HG02870 (cell line): ENCODE results near the gene TOPBP1.

ENCODE experiments used
- ATAC-seq: cut with Tn5 transposase; IDR thresholded peaks from one replicate; pipeline ENCODE4 v1.9.1; 2021; ENCODE audit warnings: mild to moderate bottlenecking, moderate library complexity; ENCODE audit not compliant: unreplicated experiment

The TOPBP1 gene

DNA sequence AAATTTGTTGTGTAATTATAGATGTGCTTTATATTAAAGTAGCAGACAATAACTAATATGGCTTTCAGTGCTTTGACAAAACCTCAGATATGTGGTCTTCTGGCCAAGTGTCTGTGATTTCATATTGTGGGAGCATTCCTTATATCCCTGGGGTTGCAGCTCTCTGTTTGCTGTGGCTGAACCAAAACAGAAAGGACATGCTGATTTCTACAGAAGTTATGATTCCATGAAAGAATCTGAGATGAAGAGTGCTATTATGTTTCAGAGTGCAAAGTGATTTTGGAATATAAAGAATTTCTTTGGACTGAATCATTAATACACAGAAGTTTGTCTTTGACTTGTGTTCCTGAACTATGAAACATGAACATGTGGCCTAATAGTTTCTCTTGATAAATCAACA, 51.7 kb downstream of the TOPBP1 start:
- ATAC-seq = no peak

DNA sequence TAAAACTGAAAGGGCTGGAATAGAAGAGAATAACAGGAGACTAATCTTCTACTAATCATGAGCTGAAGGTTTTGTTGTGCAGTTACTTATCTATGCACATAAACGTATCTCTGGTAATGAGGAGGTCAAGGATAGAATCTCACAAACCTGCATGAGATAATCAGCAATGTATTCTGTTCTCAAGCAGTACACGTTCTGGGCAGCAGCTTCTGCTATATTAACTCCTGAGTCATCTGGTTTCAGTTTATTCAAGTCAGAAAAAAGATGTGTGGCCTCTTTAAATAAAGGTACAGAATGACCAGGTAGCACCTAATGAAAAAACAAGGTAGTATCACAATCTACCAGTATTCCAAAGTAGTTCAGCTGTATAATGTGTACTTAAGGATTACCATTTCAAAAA, 53.4 kb downstream of the TOPBP1 start:
- ATAC-seq = no peak

DNA sequence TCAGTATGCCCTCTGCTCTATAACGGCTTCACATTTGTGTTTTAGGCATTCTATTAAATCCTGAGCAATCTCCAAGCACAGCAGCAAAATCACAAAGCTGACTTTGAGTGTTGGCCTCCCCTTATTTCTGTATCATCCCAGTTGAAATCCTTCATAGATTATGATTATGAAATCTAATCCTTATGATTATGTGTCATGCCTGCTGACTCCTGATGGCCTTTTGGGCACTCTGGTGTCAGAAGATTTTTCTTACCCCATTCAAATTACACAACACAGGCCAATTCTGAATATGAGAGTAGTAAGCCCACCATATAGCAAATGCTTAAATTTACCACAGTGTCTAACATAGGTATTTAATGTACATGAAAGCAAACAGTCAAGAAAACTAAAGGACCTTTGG, 53.9 kb downstream of the TOPBP1 start:
- no peak for ATAC-seq

DNA sequence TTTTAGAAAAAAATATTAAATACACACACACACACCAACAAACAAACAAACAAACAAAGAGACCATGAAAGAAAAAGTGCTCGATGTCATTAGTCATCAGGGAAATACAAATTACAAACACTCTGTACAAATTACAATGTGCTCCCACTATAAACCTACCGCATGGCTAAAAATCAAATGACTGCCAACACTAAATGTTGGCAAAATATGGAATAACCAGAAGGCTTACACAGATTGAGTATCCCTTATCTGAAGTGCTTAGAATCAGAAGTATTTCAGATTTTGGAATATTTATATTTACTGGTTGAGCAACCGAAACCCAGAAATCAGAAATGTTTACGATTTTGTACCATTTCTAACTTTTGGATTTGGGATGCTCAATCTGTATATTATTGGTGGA, 54.8 kb downstream of the TOPBP1 start:
- ATAC-seq = no peak

DNA sequence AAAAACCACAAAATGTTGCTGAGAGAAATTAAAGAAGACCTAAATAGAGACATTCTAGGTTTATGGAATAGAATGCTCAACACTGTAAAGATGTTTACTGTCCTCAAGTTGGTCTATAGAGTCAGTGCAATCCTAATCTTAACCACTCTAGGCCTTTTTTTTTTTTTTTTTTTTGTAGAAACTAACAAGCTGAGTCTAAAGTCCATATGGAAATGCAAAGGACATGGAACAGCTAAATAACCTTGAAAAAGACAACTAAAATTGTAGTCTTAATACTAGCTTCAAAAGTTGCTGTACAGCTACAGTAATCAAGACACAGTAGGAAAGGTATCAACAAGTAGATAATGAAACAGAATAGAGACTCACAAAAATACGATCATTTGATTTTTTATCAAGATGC, 55.4 kb downstream of the TOPBP1 start:
- ATAC-seq = no peak

DNA sequence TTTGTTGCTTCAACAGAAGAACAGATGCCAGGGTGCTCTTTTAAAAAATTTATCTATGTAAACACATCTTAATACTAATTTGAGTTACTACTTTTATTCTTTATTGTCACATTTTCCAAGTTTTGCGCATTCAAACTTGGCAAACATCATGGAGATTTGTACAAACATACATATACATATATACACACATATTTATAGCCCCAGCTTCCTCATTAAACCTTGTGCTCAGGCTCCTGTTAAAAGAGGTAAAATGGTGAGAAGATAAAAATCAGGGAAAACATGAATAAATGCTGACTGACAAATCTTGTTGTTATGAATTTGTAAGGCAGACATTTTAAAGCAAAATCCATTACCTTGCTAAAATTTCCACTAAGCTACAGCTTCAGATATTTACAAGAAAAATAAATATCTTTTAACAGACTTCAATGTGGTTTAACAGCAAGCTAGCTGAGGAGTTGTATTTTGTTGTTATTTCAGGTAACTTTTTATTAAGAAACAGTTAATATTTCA, 61.1 kb downstream of the TOPBP1 start:
- no peak for ATAC-seq

DNA sequence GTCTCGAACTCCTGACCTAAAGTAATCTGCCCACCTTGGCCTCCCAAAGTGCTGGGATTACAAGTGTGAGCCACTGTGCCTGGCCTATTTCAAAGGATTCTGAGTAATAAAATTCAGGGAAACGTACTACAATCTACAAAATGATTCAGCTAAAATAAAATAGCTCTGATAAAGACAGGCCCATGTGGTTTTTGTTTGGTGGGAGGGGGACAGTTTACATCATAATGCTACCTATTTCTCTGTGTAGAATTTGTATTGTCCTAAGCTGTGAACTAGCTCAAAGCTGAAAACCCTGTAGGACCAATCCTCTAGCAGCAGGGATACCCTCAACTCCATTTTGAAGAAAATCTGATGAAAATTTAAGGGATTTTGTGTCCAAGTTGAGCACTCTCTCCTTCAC, 62.5 kb downstream of the TOPBP1 start:
- ATAC-seq = no peak

DNA sequence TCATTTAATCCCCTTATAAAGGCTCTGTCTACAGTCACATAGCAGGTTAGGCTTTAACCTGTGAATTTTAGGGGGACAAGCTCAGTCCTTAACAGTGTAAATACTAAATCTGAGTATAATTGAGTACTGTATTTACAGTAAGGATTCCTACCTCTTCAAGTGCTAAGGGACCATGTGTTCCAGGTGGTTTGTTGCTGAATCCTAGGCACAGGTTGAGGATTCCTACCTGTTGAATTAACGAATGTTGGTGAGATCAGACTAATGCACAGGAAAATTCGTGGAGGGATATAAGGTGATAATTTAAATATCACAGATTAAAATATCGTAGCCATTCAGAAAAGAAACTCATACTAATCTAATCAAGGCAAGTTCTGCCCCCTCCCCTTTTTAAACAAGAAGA, 63.3 kb downstream of the TOPBP1 start:
- no peak for ATAC-seq

DNA sequence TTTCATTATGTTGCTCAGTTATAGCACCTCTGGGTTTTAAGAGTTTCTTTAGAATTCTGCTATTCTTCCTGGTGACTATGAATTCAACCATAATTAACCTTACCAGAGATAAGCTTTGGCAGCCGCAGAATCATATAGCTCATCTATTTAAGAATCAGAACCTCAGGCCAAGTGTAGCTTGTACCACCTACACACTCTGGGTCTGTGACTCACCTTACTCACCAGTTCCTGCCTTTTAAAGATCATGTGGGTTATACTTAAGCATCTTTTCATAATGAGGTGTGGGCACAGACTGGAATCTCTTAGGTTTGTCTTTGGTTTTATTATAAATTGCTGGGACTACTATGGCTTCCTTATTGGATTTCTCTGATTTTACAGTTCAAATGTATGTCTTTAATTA, 66.4 kb downstream of the TOPBP1 start:
- no peak for ATAC-seq

DNA sequence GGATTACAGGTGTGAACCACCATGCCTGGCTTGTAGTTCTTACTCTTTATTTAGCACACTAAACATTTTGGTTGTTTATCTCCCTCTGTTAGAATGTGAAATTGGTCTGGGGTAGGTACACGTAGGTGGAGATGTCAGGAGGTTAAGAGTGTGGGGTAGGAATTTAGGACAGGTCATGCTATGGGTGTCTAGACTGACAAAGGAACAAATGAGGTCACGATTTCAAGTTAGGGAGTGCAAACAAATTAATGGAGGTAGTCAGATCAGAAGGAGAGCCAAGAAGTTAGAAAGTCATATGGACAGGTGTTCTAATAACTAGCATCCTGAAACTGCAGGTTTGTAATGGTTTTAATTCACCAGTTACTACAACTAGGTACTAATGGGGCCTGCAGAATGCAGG, 68.5 kb downstream of the TOPBP1 start:
- ATAC-seq = no peak

DNA sequence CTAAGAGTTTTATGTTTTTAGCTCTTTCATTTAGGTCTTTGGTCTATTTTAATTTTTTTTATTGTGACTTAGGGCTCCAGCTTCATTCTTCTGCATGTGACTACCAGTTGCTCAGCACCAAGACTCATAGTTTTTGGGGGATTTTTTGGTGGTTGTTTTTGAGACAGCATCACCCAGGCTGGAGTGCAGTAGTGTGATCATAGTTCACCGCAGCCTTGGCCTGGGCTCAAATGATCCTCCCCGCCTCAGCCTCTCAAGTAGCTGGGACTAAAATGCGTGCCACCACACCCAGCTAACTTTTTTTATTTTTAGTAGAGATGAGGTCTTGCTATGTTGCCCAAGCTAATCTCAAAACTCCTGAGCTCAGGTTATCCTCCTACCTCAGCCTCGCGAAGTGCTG, 68.9 kb downstream of the TOPBP1 start:
- no peak for ATAC-seq

DNA sequence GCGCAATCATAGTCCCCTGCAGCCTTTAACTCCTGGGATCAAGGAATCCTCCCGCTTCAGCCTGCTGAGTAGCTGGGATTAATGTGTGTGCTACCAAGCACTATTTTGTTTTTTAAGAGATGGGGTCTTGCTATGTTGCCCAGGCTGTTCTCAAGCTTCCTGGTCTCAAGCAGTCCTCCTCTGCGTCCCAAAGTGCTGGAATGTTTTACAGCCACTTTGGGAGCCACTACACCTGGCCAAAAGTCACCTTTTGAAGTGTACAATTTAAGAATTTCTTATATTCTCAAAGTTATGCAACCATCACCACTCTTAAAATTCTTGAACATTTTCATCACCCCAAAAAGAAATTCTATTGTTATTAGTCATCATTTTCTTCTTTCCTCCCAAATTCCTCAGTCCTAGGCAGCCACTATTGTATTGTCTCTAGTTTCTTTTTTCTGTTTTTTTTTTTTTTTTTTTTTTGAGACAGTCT, 70.4 kb downstream of the TOPBP1 start:
- ATAC-seq = no peak

DNA sequence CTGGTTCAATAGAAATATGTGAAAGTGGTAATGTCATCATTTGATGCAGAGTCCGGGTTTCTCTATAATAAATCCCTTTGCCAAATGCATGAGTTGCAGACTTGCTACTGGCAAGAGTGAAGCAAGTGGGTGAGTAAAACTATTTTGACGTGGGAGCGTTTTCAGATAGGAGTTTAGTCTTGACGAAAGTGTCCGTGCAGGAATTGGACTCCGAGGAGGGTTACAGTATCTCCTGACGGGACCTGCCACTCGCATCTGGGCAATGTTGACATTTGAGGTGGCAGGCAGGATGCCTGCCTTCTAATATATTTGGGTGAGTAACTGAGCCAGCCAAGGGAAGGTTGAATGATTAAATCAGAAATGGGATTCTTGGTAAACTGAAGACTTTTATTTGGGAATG, 72.2 kb downstream of the TOPBP1 start:
- ATAC-seq = no peak

DNA sequence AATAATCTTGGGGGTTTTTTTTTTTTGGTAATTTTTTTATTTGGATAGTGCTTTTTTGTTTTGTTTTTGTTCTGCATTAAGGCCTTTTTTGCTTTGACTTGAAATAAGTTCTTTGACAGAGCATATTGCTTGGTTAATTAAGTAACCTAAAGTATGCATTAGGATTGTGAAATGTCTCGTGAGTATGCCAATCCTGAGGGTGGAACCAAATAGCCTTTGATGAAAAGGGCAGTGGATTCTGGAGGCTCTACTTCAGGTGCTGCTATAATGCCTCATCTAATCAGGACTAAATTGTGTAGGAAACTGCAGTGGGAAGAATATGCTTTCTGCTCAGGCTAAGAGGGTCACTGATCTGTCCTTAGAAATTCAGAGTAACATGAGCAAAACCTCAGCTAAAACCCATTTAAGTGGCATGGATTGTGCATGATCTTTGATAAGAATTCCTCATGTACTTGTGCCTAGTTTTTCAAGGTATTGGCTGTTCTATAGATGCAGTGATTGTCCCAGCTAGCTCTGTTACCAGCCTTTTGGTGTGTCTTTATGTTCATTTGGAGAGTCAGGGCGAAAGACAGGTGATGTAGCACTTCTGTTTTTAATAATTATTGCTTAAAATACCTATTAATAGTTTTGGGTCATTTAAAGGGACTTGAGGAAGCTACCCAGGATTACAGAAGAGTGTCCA, 72.8 kb downstream of the TOPBP1 start:
- ATAC-seq = no peak

DNA sequence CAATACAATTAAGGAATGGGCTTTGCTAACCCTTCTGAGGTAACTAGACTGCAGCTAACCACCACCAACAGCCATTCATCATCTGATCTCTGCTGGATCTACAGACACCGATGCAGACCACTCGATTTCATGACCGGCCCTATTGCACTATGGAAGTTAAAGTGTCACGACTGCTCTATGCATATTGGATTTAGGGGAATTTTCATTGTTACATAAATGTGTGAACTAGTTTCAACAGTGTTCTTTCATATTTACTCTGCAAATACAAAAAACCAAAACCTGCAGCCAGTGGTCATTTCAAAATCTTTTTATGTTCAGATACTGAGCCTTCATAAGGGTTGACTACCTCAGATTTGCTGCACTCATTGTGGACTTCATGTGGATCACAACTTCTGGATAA, 73.7 kb downstream of the TOPBP1 start:
- ATAC-seq = no peak

DNA sequence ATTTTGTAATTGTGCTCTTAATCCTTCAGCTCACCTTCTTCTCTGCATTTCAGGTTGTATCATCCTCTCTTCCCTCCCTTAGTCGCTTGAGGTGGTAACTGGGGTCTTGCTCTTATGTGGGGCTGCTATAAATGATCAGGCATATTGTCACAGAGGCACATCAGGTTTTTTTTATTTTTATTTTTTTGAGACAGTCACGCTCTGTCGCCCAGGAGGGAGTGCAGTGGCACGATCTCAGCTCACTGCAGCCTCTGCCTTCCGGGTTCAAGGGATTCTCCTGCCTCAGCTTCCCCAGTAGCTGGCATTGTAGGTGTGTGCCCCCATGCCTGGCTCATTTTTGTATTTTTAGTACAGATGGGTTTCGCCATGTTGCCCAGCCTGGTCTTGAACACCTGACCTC, 78.3 kb downstream of the TOPBP1 start:
- no peak for ATAC-seq

DNA sequence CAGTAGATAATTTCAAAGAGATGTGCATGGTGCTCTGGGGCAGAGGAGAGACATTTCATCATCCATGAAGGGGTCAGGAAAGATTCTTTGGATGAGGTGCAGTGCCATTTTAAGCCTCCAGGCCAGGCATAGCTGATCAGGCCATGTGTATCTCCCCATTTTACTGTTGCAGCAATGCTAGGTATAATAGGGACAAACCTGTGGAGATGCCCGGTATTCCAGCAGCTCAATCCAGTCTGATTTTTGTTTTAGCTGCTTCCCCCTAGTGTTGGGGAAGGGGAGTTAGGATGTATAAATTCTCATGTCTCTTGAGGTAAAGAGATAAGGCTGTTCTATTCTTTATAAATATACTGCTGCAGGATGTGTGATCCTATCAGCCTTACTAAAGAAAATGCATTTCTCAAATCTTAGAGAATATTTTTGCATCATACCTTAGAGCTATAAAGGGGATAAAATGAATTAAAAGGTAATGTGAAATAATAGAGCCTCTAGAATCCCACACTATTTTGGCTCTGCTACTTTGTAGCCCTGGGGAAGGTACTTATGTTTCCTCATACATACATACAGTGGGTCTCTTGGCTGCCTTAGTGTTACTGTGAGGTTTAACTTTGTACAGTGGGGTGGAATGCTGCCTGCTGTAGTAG, 83.1 kb downstream of the TOPBP1 start:
- no peak for ATAC-seq

DNA sequence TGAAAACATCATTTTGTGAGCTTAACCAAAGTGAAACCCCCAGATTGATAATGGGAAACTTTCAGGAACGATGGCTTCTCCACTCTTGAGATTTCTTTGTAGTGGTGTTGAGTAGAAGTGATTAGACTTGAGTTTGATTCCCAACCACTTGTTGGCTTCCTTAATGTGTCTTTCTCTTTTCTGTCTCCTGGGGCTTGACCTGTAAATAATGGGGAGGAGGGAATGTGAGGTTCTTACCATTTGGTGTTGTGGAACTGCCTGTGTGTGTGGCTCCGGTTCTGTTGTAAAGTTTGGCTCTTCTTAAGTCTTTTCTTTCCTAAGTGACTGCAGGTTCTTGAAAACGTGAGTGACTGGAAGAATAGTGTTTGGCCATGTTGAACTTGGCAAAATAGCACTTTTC, 85.6 kb downstream of the TOPBP1 start:
- ATAC-seq = no peak

DNA sequence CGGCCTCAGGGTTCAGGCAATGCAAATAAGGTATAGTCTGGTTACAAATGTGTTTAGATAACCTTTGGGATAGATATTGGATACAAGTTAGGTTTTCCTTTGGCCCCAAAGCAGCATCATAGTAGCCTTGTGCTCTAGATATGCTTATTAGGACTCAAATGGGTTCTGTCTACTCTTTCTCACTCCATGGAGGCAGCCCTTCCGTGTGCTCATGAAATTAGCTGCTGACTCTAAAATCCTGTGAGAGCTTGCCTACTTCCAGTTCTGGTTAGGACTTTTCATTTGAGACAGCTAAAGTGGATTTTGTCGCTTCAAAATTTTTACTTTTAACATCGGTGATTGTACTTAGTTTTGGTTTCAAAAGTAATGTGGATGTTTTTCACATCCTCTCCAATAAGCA, 86.7 kb downstream of the TOPBP1 start:
- ATAC-seq = no peak

DNA sequence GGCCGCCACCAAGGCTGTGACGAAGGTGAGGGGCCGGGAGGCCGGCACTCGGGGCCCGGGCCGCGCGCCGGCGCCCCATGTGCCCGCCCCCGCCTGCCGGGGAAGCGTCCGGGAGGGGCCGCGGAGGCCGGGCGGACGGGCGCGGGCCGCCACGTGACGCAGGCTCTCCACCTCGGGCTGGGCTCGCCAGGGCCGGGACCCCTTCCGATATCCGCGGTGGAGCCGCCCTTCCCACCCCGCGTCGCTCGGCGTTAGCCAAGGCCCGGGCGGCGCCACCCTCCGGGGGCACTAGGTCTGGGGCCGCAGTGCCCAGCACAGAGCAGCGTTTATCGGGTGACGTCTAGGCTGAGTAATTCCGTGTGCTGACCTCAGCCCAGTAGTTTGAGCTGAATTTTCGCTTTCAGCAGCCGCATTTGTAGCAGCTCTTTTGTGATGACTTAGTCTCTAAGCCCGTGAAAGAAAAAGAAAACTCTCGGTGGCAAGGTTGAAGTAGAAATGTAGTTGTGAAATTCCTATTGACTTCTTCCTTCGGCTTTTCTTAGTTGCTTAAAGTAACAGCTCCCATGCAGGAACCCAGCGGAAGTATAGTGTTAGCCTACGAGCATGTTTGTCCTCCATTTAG, 87.4 kb downstream of the TOPBP1 start:
- ATAC-seq = peak; percentile 35

DNA sequence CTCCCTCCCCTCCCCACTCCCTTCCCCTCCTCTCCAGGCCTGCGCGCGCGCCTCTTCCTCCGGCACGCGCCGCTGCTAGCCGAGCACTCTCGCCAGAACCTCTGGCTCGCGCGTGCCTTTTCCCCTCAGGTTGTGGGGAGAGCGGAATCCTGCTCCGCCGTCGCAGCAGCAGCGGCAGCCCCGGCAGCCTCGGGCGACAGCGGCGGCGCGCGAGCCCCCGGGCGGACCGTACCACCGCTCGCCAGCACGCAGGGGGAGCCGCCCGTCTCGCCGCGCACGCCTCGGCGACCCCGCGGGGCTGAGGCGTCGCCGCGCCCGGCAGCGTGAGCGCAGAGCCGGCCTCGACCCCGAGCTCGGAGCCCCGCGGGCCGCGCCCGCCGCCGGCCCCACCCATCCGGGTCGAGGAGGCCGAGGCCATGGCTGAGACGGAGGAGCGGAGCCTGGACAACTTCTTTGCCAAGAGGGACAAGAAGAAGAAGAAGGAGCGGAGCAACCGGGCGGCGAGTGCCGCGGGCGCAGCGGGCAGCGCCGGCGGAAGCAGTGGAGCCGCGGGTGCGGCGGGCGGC, 88.0 kb downstream of the TOPBP1 start, which contains the start of gene CDV3:
Gene CDV3 (plus strand): TSS at position 58 of the 566 bp plus-strand sequence. CDS start 359 bp downstream, at position 417.
- peak; percentile 10 for ATAC-seq
